Brain microvascular endothelial cell (primary cell): ENCODE results near the gene SERINC4.
A peak's percentile ranks its signal among the peaks of the same experiment; 100 is the strongest.

Source experiments
- DNase-seq: peaks from one replicate; pipeline ENCODE4 v3.0.0-alpha.2; 2020
- H3K27ac ChIP-seq: fragments of 250-450 bp; sonication (Bioruptor Pico); 2 replicates; pipeline ENCODE4 v1.5.1; 2020; ENCODE audit warnings: mild to moderate bottlenecking, moderate library complexity
- H3K27me3 ChIP-seq: fragments of 250-450 bp; sonication (Bioruptor Pico); replicated peaks from 2 replicates; pipeline ENCODE4 v1.5.1; 2020; ENCODE audit warnings: mild to moderate bottlenecking
- H3K36me3 ChIP-seq: fragments of 250-450 bp; sonication (Bioruptor Pico); replicated peaks from 2 replicates; pipeline ENCODE4 v1.5.1; 2020; ENCODE audit warnings: mild to moderate bottlenecking
- H3K4me3 ChIP-seq: 2 replicates; pipeline ENCODE4 v1.5.1; 2011; ENCODE audit warnings: low read depth, mild to moderate bottlenecking, control low read depth, low read length, moderate library complexity
- in situ Hi-C: cut with HindIII; loops from 2 replicates; pipeline ENCODE4 v1.10.0; 2017; ENCODE audit warnings: low sequenced_read_pairs, low pct_ligation_motif_present
- TF ChIP-seq, protein P1 (sequence below): IDR thresholded peaks from 2 replicates; pipeline ENCODE4 v1.5.1; 2011; ENCODE audit warnings: low read depth, mild to moderate bottlenecking, moderate library complexity, low read length, control low read depth, inconsistent platforms; ENCODE audit errors: missing control alignments

Gene SERINC4

DNA sequence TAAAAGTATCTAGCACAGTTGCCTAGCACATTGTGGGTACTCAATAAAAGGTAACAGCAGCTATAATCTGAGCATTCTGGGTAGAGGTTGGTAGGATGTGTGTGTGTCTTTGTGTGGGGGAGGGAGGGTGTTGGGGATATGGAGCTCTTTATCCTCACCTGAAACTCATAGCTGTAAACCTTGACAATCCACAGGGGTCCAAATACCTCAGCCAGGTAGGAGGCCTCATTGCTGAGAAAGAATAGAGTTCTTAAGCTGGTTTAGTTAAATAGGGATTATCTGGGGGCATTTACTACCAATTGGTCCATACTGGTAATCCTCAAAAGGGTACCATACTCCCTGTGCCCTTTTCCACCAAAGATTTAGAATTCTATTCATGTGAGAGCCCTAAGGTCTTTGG is 4.0 kb downstream of the SERINC4 start:
- H3K27me3 ChIP-seq: no peaks in the 10 kb centered on the region
- in situ Hi-C loops: no loop called here
- peaks cover 59% of the 10 kb centered on the region for H3K36me3 ChIP-seq
- no peak for DNase-seq
- H3K4me3 ChIP-seq: no peak overlapping the region
- TF ChIP-seq, protein P1, sequence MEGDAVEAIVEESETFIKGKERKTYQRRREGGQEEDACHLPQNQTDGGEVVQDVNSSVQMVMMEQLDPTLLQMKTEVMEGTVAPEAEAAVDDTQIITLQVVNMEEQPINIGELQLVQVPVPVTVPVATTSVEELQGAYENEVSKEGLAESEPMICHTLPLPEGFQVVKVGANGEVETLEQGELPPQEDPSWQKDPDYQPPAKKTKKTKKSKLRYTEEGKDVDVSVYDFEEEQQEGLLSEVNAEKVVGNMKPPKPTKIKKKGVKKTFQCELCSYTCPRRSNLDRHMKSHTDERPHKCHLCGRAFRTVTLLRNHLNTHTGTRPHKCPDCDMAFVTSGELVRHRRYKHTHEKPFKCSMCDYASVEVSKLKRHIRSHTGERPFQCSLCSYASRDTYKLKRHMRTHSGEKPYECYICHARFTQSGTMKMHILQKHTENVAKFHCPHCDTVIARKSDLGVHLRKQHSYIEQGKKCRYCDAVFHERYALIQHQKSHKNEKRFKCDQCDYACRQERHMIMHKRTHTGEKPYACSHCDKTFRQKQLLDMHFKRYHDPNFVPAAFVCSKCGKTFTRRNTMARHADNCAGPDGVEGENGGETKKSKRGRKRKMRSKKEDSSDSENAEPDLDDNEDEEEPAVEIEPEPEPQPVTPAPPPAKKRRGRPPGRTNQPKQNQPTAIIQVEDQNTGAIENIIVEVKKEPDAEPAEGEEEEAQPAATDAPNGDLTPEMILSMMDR: no peak
- no peak overlapping the region for H3K27ac ChIP-seq

DNA sequence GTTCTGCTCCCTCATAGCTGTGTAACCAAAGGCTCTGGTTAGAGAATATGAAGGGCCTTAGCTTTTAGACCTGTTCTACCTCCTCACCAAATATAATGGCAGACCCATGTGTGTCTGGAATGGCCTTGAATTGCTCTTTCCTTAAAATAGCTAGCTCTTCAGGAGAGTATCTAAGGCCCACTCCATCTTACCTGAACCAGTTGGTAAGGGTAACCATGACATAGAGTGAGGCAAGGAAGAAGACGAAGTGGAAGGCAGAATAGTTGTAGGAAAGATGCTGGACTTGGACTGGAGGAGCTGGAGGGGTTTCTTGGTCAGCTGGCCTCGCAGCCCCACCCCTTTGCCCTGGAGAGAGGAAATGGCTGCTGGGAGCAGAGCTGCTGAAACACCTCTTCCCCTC is 4.8 kb downstream of the SERINC4 start:
- in situ Hi-C loops: no loop called here
- DNase-seq: no peak
- Histone ChIP-seq H3K27ac (no peak overlapping the region), H3K36me3 (peaks cover 59% of the 10 kb centered on the region), H3K4me3 (no peak overlapping the region), H3K27me3 (no peaks in the 10 kb centered on the region)
- TF ChIP-seq, protein P1: no peak

DNA sequence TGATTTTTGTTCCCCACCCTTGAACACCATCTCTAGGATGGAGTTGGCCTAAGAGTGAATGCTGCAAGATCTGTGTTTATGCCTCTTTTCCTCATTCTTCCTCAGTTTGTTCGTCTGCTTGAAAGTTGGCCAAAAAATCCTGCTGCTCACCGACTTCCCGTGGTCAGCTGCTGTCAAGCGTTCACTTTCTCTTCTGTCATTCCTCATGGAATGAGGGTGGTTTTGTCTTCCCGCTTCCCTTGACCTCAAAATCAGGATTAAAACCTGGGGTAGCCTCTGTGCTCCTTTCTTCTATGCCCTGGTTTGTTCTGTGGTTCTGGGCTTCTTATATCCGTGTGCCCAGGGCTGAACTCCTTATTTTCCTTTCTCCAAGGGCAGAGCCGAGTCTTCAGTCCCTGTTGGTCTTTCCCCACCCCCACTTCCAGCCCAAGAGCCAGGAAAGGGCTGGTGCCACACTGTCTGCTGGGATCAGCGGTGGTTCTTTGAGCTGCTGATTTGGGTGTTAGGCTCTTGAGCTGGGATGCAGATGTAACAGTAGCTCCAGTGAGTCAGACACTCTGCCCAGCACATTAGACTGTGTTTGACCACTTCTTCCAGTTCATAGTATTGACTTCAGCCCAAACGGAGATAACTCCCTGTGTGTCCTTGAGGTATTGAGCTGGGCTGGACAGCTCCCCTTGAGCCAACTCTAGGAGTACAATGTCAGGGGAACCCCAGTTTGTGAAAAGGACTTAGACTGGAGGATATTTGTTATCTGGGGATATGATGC is 5.6 kb downstream of the SERINC4 start:
- TF ChIP-seq, protein P1: no peak
- Histone ChIP-seq H3K36me3 (peaks cover 51% of the 10 kb centered on the region), H3K27ac (no peak overlapping the region), H3K4me3 (peak overlapping the region; percentile 100), H3K27me3 (no peaks in the 10 kb centered on the region)
- in situ Hi-C loops: no loop called here
- DNase-seq: peak; percentile 45

DNA sequence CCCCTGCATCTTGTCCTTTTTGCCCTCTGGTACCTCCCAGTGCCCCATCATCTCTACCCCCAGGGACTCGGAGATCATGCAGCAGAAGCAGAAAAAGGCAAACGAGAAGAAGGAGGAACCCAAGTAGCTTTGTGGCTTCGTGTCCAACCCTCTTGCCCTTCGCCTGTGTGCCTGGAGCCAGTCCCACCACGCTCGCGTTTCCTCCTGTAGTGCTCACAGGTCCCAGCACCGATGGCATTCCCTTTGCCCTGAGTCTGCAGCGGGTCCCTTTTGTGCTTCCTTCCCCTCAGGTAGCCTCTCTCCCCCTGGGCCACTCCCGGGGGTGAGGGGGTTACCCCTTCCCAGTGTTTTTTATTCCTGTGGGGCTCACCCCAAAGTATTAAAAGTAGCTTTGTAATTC is 6.4 kb downstream of the SERINC4 start:
- in situ Hi-C loops: no loop called here
- TF ChIP-seq, protein P1: no peak
- no peak for DNase-seq
- H3K36me3 ChIP-seq: peaks cover 43% of the 10 kb centered on the region
- H3K27ac ChIP-seq: no peak overlapping the region
- H3K27me3 ChIP-seq: no peaks in the 10 kb centered on the region
- H3K4me3 ChIP-seq: peak overlapping the region; percentile 100

DNA sequence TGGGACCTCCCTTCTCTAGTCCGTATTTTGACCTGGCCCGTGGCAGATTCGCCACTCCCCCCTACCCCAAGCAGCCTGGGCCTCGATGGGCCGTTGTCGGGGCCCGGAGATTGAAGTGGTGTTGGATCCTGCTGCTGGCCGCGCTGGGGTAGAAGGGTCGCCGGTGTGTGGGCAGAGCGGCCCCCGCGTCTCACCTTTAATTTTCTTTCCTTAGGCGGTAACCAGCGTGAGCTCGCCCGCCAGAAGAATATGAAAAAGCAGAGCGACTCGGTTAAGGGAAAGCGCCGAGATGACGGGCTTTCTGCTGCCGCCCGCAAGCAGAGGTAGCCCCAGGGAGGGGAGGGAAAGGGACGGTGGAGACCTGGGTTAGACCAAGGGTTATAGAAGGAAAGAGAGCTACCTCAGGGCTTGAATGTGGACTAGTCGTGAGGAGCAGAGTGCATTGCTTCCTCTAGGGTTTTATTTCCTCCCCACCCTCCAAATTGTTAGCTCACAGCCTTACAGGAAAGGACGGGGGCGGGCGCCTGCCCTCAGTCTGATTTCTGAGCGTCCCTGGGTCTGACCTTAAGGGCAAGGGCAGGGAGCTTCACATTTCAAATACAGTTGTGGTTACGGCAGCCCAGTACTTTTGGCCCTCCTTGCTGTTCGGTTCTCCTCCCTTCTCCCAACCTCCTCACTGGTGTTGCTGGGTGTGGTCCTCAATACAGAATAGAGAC is 7.1 kb downstream of the SERINC4 start:
- H3K27me3 ChIP-seq: no peaks in the 10 kb centered on the region
- DNase-seq: no peak
- peak overlapping the region; percentile 92 for H3K27ac ChIP-seq
- in situ Hi-C loops: no loop called here
- TF ChIP-seq, protein P1: no peak
- peaks cover 37% of the 10 kb centered on the region for H3K36me3 ChIP-seq
- H3K4me3 ChIP-seq: peak overlapping the region; percentile 100
